Astrocyte of the cerebellum (primary cell): ENCODE data around the gene CTNNA2.

Source experiments
- DNase-seq: peaks from one replicate; pipeline ENCODE4 v3.0.0-alpha.2; 2011; ENCODE audit warnings: low read depth
- H3K4me3 ChIP-seq: 2 replicates; pipeline ENCODE4 v1.5.1; 2011; ENCODE audit warnings: mild to moderate bottlenecking, low read depth, low read length, moderate library complexity
- in situ Hi-C: cut with HindIII; loops from 2 replicates; pipeline ENCODE4 v1.10.0; 2017; ENCODE audit warnings: low sequenced_read_pairs
- TF ChIP-seq, protein P1 (sequence below): IDR thresholded peaks from 2 replicates; pipeline ENCODE4 v1.5.1; 2012; ENCODE audit warnings: low read length, low read depth, moderate library complexity, mild to moderate bottlenecking; ENCODE audit errors: missing control alignments

CTNNA2 gene

DNA sequence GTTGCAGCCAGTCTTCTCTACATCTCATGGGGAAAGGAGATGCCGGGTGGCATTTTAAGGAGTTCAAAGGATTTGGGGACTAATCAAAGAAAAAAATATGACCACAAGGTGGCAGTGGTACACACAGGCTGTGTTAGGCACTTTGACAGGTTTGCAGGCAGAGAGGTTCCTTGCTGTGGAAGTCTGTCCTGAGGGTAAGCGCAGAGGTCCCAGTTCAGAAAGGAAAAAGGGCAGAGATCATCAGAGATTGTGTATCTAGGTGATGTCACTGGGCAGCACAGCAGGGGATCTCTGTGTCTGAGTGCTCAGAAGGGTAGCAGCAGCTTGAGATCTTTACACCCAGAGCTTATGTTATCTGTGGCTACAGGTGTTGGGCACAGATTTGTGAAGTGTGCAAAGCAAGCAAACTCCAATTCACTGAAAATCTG, 560.3 kb downstream of the CTNNA2 start:
- no peak overlapping the region for H3K4me3 ChIP-seq
- in situ Hi-C loops: no loop called here
- DNase-seq: peak; percentile 49
- TF ChIP-seq, protein P1, sequence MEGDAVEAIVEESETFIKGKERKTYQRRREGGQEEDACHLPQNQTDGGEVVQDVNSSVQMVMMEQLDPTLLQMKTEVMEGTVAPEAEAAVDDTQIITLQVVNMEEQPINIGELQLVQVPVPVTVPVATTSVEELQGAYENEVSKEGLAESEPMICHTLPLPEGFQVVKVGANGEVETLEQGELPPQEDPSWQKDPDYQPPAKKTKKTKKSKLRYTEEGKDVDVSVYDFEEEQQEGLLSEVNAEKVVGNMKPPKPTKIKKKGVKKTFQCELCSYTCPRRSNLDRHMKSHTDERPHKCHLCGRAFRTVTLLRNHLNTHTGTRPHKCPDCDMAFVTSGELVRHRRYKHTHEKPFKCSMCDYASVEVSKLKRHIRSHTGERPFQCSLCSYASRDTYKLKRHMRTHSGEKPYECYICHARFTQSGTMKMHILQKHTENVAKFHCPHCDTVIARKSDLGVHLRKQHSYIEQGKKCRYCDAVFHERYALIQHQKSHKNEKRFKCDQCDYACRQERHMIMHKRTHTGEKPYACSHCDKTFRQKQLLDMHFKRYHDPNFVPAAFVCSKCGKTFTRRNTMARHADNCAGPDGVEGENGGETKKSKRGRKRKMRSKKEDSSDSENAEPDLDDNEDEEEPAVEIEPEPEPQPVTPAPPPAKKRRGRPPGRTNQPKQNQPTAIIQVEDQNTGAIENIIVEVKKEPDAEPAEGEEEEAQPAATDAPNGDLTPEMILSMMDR: peak; percentile 71

DNA sequence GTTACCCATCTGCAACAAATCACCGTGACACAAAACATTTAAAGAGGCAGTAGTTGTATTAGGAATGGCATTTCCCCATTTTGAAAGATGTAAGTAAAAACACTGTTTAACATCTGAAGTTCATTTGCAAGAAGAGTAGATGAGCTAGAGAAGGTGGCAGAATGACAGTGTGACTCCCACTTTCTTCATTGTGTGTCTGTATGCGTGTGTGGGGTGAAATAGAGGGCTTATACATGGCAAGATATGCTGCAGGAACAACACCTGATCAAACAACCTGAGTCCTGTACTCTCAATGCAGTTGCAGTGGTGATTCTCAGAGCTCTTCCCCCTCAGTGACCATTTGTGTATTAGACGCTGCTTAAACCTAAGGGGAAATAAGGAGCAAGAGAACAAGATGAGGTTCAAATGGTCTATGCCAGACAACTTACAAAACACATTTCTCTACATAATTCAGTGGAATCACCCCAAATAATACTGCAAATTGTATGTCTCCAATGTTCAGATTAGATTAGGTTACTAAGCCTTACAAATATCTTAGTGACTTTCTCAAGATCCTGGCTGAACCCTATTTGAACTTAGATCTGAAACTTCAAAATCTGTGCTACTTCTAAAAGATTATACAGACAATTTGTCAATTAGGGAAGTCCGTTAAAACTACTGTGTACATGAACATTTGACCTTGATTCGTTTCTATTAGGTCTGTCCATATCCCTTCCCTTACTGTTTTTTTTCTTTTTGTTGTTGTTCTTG, 561.6 kb downstream of the CTNNA2 start:
- H3K4me3 ChIP-seq: no peak overlapping the region
- DNase-seq: no peak
- TF ChIP-seq, protein P1: no peak
- in situ Hi-C loops: no loop called here

DNA sequence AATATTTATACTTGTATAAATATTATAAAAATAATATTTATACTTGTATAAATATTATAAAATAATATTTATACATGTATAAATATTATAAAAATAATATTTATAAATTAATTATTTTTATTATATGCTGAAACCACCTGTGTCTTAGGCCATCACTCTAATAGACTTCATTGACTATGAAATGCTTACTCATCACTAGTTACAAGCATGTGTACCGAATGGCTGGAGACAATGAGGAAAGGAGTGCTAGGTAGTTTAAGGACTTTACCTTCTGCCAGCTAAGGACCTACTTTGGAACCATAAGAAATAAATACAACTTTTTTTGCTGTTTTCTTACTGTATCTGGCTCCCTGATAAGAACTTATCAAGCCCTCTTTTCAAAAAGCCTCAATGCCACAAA, 562.9 kb downstream of the CTNNA2 start:
- no peak overlapping the region for H3K4me3 ChIP-seq
- TF ChIP-seq, protein P1: no peak
- DNase-seq: no peak
- in situ Hi-C loops: no loop called here

DNA sequence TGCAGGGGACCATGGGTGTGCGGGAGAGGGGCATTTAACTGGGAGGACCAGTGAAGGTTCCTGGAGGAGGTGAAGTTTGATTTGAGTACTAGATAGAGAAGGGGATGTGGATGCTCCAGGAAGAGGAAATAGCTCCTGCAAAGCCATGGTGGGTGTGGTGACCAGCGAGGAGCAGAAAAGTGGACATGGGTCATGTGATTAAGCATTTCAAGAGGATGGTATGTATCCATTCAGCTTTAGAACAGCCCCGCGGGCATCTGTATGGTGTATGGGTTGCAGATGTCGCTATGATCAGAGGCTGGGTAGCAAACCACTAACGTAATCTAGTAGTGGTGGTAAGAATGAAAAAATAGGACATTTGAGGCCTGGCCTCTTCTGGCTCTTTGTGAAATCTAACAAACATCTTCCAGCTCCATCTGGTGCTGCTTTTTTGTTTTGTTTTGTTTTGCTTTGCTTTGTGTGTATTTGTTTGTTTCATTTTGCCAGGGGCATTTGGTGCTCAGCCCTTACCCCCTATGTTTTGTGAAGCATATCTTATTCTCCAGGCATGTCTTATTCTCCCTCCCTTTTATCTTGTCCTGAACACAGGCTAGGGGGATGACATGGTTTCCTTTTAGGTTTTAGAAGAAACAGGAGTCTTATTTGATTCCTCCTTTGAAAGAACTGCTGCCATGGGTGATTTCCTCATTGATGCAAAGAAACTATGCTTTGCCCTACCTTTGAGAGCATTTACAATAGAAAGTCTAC, 565.6 kb downstream of the CTNNA2 start:
- TF ChIP-seq, protein P1: no peak
- no peak for DNase-seq
- H3K4me3 ChIP-seq: no peak overlapping the region
- in situ Hi-C loops: no loop called here

DNA sequence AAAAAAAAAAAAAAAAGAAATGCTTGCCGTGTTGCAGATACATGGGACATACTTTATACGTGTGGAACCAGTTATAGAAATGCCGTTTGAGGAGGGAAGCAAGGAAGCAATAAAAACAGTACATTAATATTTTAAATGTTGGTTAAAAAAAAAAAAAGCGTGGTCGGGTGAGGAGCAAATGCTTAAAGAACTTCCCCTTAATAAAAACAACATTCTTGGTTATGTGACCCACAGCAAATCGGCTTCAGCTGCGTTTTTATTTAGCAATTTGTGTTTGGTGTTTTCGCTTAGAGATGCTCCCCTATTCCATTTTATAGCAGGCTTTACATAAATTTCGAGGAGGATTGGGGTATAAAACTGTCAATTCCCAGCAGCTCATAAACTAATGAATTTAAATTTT, 568.1 kb downstream of the CTNNA2 start:
- in situ Hi-C loops: no loop called here
- TF ChIP-seq, protein P1: no peak
- no peak for DNase-seq
- no peak overlapping the region for H3K4me3 ChIP-seq

DNA sequence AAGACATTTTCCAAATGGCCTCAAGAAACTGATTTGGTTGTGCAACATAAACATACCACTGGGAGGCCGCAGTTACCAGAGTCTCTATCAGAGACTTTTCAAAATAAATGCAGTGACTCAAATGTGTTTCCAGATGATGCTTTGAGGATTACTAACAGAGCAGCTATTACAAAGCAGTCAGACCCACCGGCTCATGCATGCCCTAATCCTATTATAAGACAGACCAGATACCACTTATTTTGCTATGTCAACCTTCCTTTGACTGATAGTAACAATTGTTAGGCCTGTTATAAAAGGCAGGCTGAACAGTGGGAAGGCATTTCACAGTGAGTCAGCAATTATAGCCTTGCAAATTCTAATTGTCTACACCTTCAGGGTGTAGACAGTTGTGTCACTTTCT, 574.0 kb downstream of the CTNNA2 start:
- TF ChIP-seq, protein P1: peak; percentile 17
- no peak overlapping the region for H3K4me3 ChIP-seq
- in situ Hi-C loops: no loop called here
- DNase-seq: peak; percentile 18
